GM21423 (cell line): ENCODE data around the gene CAPN8.
"Not testable (repeated sequence)": the region's sequence is repeated elsewhere in the genome, so short reads cannot be mapped to it uniquely, and the experiment has no call there.

ENCODE experiments used
- ATAC-seq: cut with Tn5 transposase; IDR thresholded peaks from one replicate; pipeline ENCODE4 v1.9.1; 2021; ENCODE audit warnings: mild to moderate bottlenecking, moderate library complexity; ENCODE audit not compliant: unreplicated experiment

Gene CAPN8

DNA sequence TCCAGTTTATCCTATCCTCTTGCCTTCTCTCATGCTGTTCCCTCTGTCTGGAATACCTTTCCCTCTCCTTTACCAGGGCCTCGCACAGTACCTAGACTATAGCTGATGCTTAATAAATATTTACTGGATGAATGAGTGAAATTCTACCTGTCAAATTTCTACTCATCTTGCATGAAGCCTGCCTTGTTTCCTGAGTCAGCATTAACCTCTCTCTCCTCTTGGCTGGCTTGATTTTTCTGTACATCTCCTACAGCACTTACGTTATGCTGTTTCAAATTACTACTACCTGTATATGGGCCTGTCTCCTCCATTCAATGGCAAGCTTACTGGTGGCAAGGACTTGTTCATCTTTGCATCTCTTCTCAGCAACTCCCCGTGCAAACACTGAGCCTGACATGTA is 130.8 kb downstream of the CAPN8 start:
- no peak for ATAC-seq

DNA sequence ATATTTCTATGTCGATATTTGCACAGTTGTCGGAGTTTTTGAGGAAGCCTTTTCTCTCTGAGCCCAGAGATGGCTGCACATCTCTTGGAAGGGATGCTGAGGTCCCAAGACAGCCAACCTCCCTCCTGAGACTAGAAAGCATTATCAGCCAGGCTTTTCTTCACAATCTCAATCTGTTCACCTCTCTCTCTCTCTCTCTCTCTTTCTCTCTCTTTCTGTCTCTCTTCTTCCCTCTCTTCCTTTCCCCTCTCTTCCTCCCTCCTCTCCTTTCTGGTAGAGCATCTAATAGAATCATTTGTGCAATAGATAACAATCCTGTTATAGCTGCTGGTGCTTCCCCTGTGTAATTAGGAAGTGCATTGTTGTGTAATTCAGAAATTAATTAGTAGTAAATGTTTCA is 131.8 kb downstream of the CAPN8 start:
- ATAC-seq: no peak

DNA sequence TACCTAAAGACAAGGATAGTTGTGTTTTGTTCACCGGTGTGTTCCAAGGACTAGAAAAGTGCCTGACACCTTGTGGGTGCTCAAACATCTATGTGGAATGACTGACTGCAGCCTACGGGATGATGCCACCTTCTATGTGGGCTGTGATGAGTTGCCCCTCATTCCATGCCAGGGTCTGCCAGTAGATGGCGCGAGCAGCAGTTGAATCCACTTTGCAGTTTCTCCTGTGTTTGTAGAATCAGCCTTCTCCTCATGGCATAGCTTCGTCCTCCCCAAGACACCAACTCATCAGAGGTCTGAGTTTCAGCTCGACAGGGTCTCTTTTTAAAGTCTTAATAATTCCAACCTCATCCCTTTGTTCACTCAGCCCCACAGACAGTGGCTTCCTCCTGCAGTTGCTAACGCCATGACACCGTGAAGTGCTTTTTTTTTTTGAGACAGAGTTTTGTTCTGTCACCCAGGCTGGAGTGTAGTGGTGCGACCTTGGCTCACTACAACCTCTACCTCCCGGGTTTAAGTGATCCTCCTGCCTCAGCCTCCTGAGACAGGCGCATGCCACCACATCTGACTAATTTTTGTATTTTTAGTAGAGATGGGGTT is 133.7 kb downstream of the CAPN8 start:
- ATAC-seq: no peak

DNA sequence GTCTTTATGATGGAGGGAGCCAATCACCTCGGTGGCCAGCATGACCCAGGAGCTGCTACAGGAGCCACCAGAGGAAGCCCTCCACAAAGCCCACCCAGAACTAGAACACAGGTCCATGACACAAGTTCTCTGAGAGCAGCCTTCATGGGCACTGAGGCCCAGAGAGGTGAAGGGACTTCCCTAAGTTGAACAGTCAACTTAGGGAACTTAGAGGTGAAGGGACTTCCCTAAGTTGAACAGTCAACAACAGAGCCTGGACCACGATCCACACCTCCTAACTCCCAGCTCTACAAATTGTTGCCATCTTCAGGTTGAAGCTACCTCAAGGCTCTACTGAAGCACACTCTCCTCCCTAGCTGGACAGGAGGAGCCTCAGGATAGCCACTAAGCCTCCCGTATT is 139.5 kb downstream of the CAPN8 start:
- no peak for ATAC-seq

DNA sequence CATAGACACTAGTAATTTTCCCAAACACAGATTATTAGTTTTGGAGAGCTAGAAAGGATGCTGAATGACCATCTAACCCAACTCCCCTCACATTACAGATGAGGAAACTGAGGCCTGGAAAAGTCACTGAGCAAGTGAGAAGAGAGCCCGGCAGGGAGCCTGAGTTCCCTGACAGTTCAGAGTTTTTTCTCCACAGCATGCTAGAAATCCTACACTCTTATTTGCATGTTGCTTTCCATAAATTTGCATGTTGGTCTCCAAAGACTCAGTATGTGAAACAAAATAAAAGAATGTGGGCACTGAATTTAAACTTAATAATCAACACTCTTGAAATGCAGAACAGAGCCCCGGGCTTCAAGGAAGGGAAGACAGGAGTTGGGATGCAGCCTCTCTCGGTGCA is 140.0 kb downstream of the CAPN8 start:
- no peak for ATAC-seq

DNA sequence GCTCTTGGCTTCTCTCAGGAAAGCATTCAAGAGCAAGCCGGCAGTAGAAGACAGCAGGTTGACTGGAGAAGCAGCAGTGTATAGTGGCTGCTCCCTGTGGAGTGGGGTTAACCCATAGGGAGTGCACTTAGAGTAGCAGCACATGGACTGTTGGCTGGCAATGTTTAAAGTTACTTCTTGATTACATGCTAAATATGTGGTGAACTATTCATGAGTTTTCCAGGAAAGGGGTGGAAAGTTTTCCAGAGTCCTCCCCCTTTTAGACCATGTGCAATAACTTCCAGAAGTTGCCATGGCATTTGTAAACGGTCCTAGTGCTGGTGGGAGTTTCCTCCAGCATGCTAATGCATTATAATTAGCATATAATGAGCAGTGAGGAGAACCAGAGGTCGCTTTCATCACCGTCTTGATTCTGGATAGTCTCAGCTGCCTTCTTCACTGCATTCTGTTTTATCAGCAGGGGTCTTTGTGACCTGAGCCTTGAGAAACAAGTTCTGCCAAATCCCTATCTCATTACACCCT is 140.5 kb downstream of the CAPN8 start:
- ATAC-seq: no peak

DNA sequence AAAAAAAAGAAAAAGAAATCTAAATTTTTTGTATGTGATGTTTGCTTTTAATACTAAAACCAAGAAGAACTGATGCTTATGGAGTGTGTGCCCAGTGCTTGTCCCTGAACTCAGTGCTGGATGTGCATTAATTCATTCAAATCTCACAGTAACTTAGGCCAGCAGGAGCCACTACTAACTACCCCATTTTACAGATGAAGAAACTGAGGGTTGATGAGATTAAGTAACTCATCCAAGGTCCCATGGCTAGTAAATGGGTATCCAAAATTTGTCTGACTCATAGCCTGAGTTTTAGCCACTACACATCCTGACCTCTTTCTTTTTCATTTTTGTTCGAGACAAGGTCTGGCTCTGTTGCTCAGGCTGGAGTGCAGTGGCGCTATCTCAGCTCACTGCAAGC is 144.4 kb downstream of the CAPN8 start:
- ATAC-seq: no peak

DNA sequence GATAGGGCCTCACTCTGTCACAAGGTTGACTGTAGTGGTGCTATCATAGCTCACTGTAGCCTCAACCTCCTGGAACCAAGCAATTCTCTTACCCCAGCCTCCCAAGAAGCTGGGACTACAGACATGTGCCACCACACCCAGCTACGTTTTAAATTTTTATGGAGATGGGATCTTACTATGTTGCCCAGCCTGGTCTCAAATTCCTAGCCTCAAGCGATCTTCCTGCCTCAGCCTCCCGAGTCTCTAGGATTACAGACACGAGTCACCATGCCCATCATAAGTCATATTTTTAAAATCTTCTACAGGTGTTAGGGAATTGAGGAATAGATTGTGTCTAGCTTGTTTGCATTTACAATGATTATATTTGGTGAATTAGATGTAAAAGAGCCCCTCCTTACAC is 145.3 kb downstream of the CAPN8 start:
- ATAC-seq: no peak

DNA sequence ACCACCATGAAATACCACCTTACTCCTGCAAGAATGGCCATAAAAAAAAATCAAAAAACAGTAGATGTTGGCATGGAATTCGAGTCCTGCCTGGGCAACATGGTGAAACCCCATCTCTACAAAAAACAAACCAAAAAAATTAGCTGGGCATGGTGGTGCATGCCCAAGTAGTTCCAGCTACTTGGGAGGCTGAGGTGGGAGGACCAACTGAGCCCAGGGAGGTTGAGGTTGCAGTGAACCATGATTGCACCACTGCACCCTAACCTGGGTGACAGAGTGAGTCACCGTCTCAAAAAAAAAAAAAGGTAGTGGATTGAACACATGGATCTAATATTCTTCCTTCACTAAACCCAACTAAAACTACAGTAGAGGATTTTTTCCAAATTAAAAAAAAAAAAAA is 146.4 kb downstream of the CAPN8 start:
- ATAC-seq: no peak

DNA sequence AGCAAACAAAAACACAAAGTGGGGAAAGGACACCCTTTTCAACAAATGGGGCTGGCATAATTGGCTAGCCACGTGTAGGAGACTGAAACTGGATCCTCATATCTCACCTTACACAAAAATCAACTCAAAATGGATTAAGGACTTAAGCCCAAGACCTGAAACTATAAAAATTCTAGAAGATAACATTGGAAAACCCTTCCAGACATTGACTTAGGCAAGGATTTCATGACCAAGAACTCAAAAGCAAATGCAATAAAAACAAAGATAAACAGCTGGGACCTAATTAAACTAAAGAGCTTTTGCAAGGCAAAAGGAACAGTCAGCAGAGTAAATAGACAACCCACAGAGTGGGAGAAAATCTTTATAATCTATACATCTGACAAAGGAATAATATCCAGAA is 146.9 kb downstream of the CAPN8 start:
- not testable (repeated sequence) for ATAC-seq

DNA sequence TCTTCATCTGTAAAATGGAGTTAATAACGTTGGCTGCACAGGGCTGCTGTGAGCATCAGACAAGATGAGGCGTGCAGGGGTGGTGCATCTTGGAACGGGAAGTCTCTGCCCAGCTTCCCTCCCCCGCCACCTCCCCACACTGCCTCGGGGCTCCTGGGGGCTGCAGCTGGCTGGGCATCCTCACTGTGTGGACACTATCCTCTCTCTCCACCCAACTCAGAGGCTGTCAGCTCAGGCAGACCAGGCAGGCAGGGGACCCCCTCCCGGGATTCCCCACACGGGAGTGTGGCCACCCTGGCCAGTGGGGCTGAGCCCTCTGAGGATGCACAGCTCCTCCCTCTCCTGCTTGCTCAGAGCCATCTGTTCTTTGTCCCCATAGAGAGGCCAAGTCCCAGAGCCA is 149.6 kb downstream of the CAPN8 start:
- ATAC-seq: no peak

DNA sequence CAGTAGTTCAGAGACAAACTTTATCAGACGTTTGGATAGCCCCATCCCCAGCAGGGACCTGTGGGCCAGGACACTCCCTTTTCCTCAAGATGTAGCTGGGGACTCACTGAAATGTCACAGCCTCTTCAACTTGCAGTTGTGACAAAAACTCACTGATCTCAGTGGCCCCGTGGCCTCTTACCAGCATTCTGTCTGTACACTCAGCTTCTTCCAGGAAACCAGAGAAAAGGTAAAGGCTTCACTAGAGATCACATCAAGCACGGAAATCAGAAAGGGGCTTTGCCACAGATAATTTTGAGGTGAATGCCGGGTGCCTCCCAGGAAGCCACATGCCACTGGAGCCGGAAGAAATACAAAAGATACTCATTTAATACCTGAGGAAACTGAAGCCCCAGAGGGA is 150.1 kb downstream of the CAPN8 start:
- no peak for ATAC-seq

DNA sequence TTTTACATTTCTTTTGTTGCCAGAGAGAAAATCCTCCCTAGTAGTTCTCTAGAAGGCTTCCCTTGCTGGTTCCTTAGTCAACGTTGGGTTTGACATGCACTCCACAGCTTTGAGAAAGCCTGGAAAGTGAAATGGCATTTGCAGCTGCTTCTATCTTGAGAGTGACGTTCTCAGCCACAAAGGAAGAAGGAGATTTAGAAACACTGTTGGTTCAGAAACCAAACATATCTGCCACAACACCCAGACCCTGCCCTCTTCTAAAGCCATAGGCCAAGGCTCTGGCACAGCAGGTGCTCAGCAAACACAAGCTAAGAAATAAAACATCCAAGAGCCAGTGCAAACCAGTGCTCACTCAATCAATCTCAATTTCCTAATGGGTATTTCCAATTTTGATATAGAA is 150.9 kb downstream of the CAPN8 start:
- no peak for ATAC-seq

DNA sequence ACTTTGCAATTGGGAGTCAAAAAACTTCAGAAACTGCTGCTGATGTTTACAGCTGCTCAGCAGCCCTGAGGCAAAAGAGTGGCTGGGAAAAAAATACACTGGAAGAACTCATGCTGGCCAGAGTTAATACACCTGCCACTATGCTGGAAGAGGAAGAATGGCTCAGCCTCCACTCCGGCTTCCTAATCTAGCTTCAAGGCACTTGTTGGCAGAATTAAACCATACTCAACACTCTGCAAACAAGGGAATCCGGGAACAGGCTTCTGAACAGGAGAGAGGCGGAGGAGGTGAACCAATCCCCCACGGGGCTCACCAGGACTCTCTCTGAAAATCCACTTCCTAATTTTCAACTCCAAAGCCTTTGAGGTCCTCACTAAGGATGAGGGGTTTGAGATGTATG is 152.2 kb downstream of the CAPN8 start:
- ATAC-seq: no peak

DNA sequence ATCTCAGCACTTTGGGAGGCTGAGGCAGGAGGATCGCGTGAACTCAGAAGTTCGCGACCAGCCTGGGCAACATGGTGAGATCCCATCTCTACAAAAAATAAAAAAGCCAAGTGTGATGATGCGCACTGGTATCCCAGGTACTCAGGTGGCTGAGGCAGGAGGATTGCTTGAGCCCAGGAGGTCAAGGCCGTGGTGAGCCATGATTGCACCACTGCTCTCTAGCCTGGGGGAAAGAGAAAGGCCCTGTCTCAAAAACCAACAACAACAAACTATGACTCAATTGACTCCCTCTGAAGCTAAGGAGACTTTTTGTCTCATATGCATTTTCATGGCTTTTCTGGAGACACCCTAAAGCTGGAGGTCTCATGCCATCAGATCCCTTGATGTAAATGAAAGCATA is 153.4 kb downstream of the CAPN8 start:
- ATAC-seq: no peak

DNA sequence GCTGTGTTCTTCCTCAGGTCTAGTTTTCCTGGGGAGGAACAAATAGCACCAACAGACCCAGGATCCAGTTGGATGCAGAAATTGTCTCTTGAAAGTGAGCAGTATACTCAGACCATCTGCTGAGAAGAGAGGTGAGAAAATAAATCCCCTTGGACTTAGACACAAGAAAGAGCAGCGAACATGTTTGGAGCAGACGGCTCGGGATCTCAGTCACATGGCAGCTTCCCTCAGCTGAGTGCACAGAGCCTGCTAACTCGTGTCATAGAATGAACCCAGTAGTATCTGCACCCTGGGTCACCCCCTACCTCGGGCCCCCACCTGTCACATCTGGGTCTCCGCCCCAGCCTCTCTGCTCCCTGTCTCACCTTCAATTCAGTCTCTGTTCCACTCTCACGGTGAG is 156.7 kb downstream of the CAPN8 start:
- no peak for ATAC-seq

DNA sequence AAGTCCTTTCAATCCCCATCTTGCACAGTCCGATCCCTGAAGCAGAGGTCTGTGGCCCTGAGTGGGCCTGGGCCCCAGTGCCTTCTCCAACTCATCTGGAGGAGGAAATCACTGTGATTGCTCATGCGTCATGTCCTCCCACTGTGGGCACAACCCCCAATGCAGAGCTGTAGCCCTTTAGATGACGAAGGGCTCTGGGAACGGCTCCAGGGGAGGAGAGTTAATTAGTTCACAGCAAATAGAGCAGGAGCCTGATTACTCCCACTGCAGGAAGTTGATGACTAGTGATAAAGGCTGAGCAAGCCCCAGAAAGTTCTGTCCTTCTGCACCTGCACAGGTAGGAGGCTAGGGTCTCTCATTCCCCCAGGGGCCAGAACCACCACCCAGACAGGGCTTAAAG is 160.8 kb downstream of the CAPN8 start:
- ATAC-seq: no peak

DNA sequence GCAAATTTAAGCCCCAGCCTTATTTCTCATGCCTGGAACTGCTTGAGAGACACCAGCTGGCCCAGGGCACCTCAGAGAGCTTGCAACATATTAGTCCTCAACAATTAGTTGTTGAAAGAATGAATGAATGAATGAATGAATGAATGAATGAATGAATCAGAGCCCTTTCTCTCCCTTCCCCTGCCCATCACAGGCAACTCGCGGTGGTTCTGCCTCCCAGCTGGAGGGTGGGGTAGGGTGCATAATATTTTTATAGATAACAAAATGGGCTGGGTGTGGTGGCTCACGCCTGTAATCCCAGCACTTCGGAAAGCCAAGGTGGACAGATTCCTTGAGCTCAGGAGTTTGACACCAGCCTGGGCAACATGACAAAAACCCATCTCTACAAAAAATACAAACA is 162.2 kb downstream of the CAPN8 start:
- ATAC-seq: no peak

DNA sequence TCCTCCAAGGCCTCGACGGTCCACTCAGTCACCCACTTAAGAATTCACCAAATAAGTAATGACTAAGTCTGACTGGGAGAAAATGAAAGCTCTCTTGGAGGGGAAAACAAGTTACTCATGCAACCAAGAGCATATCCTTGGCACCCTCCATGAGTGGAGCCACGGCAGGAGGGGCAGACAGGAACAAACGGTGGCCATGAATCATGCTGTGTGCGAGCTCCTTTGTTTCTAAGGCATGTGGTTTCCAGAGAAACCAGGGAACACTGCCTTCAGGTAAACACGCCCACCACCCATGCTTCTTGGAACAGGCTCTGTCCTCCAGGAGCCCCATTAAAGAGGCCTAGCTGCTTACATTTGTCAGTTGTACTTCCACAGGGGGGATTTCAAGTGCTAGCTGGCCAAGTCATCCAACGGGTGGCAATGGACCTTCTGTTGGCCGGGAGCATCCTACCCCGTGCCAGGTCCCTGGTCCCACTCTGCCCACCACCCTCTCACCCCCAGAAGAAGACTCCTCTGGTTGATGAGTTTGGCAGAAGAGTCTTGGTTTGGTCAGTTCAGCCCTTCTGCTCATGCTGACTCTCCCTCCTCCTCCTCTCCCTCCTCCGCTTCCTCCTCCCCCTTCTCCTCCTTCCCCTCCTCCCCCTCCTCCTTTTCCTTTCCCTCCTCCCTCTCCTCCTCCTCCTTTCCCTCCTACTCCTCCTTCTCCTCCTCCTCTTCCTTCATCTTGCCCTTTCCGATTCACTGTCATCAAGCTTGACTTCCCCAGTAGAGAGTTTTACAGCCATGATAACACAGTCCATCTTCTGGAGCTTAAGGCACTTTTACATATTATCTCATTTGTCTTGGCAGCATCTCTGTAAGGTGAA is 164.7 kb downstream of the CAPN8 start:
- ATAC-seq: no peak

DNA sequence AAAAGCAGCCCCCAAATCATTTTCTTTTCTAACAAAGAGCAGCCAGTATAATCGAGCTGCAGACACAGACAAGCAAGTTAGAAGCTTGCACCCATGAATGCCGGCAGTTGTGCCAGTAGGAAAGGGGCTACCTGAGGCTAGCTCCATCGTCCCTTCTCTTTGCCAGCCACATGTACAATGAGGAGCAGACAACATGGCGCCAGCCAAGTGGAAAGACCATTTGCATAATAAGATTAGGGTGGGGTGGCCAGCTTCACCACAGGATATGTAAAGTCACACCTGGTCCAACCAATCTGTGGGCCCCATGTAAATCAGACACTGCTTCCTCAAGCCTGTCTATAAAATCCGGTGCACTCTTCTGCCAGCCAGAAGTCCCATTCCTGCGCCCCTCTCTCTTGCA is 168.6 kb downstream of the CAPN8 start:
- ATAC-seq: no peak

DNA sequence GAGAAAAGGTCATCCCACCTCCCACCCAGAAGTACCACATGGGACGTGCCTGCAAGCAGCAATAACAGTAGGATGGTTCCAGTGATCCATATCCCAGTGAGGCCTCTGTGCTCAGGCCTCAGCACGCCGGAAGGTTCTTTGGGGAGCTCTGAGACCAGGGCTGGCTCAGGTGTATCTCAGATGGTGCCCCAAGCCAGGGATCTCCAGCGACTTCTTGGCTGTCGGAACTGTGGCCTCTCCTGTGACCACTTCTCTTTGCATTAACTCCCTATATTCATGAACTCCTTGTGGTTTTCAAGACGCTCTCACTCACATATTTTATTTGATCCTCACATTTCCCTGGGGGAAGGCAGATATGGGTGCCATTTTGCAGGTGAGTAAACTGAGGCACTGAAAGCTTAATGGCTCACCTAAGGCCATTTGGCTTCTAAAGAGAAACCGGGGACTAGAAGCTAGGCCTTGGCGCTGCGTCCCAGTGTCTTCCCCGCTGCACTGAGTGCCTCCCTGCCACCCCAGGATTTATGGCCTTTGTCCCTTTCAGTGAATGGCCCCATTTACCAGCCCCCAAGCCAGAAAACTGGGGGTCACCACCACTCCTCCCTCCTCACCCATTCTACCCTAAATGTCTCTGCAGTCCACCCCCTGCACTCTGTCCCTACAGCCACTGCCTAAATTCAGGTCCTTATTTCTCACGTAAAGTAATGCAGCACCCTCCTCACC is 170.4 kb downstream of the CAPN8 start:
- ATAC-seq: no peak

DNA sequence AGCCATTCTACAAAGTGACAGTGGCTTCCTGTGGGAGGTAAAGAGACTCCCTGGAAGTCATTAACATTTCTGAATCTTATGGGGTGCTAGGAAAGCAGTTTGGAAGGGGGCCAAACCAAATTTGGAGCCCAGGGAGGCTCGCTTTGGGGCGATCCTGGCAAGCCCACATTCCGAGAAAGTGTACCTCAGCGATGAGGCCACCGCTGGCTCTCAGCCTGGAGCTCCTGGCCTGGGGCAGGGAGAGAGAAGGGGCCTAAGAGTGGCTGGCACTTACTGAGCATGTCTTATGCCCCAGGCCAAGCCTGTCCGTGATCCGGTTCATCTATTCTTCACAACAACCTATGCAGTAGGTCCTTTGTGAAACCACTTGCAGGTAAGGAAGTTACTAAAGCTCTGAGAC is 173.5 kb downstream of the CAPN8 start:
- no peak for ATAC-seq
